ENCODE results near the gene KIF15.

The KIF15 gene

DNA sequence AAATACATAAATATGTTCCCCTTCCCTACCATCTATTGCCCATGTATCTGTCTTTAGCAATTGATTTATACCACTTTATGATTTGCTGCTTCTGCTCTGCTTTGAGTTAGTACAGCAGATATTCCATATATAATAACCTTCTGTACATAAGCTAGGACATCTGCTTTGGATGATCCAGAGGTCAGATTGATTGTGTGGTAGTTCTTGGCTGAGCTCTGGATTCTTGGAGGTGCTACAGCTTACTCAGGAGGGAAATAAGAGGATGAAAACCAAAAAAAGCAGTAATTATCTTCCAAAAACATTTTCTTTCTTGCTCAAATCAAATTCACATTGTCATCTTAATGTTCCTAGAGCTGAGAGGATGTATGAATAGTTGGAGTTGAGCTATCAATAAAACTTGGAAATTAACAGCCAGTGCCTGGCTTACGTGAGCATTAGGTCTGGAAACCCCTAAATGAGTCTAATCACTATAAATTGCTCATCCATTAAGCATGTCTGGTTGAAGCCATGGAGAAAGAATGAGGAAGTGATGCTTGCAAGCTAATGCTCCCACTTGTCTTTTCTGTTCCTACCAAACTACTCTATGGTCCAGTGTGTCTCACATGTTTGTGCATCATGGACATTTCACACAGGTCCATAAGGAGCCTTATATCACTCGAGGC lies 63.8 kb downstream of the KIF15 start:
- Histone ChIP-seq H3K79me2 (no peaks in the 10 kb centered on the region), H3K4me3 (ENCODE audit: low read depth, low read length) (no peak overlapping the region), H3K9ac (no peak overlapping the region), H3K9me3 (ENCODE audit: control insufficient read depth, low read length) (no peaks in the 10 kb centered on the region), H3K27me3 (ENCODE audit: control insufficient read depth, insufficient read depth, low read length) (no peaks in the 10 kb centered on the region), H3K4me2 (ENCODE audit: low read length) (no peak overlapping the region), H3K27ac (no peak overlapping the region), H3K36me3 (ENCODE audit: control insufficient read depth, insufficient read depth, low read length) (no peaks in the 10 kb centered on the region), H3K4me1 (no peaks in the 10 kb centered on the region), H2AFZ (no peak overlapping the region)
- no peak for TF ChIP-seq CTCF (IDR thresholded peaks at IDR 0.05)

GRCh38 chr3:44827196-44827595 lies 65.6 kb downstream of the KIF15 start:
- Histone ChIP-seq H3K79me2 (no peaks in the 10 kb centered on the region), H3K4me2 (ENCODE audit: low read length) (no peak overlapping the region), H3K4me3 (ENCODE audit: low read depth, low read length) (no peak overlapping the region), H3K36me3 (ENCODE audit: control insufficient read depth, insufficient read depth, low read length) (no peaks in the 10 kb centered on the region), H3K9me3 (ENCODE audit: control insufficient read depth, low read length) (no peaks in the 10 kb centered on the region), H3K27me3 (ENCODE audit: control insufficient read depth, insufficient read depth, low read length) (no peaks in the 10 kb centered on the region), H3K27ac (no peak overlapping the region), H3K9ac (no peak overlapping the region), H3K4me1 (peaks cover 4% of the 10 kb centered on the region), H2AFZ (no peak overlapping the region)
- no peak for TF ChIP-seq CTCF (IDR thresholded peaks at IDR 0.05)

GRCh38 chr3:44831232-44831631 lies 69.6 kb downstream of the KIF15 start:
- TF ChIP-seq CTCF (IDR thresholded peaks at IDR 0.05) = no peak
- H3K9ac ChIP-seq = no peak overlapping the region
- no peaks in the 10 kb centered on the region for H3K36me3 ChIP-seq (ENCODE audit: control insufficient read depth, insufficient read depth, low read length)
- H3K4me3 ChIP-seq (ENCODE audit: low read depth, low read length) = no peak overlapping the region
- no peaks in the 10 kb centered on the region for H3K9me3 ChIP-seq (ENCODE audit: control insufficient read depth, low read length)
- peak overlapping the region; percentile 52 for H2AFZ ChIP-seq
- H3K79me2 ChIP-seq = no peaks in the 10 kb centered on the region
- H3K4me1 ChIP-seq = peaks cover 4% of the 10 kb centered on the region
- H3K4me2 ChIP-seq (ENCODE audit: low read length) = no peak overlapping the region
- H3K27ac ChIP-seq = no peak overlapping the region
- H3K27me3 ChIP-seq (ENCODE audit: control insufficient read depth, insufficient read depth, low read length) = no peaks in the 10 kb centered on the region

DNA sequence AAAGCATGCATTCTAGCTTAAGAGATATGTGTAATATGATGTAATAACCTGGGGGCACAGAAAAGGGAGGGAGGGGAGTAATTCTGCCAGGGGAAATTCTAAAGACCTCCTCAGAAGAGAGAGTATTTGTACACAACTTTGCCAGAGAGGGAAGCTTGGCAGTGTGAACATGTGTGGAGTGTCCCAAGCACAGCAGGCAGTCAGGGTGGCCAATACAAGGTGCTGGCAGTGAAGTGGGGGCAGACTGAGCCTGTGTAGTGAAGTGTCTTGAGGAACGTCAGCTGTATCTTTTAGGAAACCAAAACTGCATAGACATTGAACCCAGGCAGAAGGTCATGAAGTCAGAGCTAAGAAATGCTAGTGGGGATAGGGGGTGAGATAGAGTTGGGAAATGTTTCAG lies 70.4 kb downstream of the KIF15 start:
- Histone ChIP-seq H3K27me3 (ENCODE audit: control insufficient read depth, insufficient read depth, low read length) (no peaks in the 10 kb centered on the region), H3K36me3 (ENCODE audit: control insufficient read depth, insufficient read depth, low read length) (no peaks in the 10 kb centered on the region), H3K4me3 (ENCODE audit: low read depth, low read length) (no peak overlapping the region), H3K79me2 (no peaks in the 10 kb centered on the region), H3K9ac (no peak overlapping the region), H3K9me3 (ENCODE audit: control insufficient read depth, low read length) (no peaks in the 10 kb centered on the region), H2AFZ (peak overlapping the region; percentile 15), H3K4me1 (peaks cover 4% of the 10 kb centered on the region), H3K27ac (no peak overlapping the region), H3K4me2 (ENCODE audit: low read length) (no peak overlapping the region)
- TF ChIP-seq CTCF (IDR thresholded peaks at IDR 0.05) = no peak

DNA sequence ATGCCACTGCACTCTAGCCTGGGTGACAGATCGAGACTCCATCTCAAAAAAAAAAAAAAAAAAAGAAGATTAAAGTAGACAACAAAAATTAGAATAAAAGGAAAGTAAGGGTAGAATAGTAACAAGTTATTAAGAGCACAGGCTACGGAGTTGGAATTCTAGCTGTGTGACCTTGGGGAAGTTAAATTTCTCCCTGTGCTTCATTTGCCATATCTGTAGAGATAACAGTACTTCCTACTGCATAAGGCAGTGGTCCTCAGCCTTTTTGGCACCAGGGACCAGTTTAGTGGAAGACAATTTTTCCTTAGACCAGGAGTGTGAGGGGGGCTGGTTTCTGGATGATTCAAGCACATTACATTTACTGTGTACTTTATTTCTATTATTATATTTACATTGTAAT lies 71.4 kb downstream of the KIF15 start:
- H3K9ac ChIP-seq = no peak overlapping the region
- no peak for TF ChIP-seq CTCF (IDR thresholded peaks at IDR 0.05)
- H3K27ac ChIP-seq = no peak overlapping the region
- H3K4me3 ChIP-seq (ENCODE audit: low read depth, low read length) = no peak overlapping the region
- no peaks in the 10 kb centered on the region for H3K36me3 ChIP-seq (ENCODE audit: control insufficient read depth, insufficient read depth, low read length)
- H3K4me1 ChIP-seq = peaks cover 4% of the 10 kb centered on the region
- H2AFZ ChIP-seq = no peak overlapping the region
- H3K27me3 ChIP-seq (ENCODE audit: control insufficient read depth, insufficient read depth, low read length) = no peaks in the 10 kb centered on the region
- H3K9me3 ChIP-seq (ENCODE audit: control insufficient read depth, low read length) = no peaks in the 10 kb centered on the region
- no peak overlapping the region for H3K4me2 ChIP-seq (ENCODE audit: low read length)
- no peaks in the 10 kb centered on the region for H3K79me2 ChIP-seq
